ENCODE measurements around the gene WWC1. TPM values are rescaled to one million over a fixed set of nuclear protein-coding genes. Genes with fewer than 3 reads are reported as not detected.

Gene WWC1
- total RNA-seq (2014; rRNA removed; shearing (Covaris generic)) = 13.2 and 21.3 TPM in 2 replicates

DNA sequence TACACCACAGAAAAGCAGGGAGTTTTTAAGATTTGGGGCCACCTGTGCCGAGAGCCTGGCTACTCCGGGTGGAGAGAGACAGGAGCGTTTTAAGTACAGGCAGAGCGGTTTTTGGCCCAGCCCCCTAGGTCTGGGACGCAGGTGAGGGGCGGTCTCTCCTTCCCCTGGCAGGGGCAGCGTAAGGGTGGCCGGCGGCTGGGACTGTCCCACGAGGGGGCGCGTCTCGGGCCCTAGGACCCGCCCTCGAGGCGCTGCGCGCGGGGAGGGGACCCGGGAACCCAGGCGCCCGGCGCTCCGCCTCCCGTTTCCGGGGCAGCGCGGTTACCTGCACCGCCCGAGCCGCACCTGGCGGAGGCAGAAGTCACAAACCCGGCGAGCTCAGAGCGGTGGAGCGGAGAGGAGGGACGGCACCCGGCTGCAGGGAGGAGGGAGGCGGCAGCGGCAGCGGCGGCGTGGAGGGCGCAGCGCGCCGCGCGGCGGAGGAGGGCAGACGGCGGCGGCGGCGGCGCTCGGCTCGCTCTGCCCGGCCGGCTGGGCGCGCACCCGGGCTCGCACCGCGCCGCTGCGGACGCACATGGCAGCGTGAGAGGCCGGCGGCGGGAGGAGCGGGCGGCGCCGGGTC, at the start of gene WWC1:
Gene WWC1, plus strand, starts transcription at position 304 of the 622 bp plus-strand sequence. CDS start 508 bp downstream, outside the sequence.
- Histone ChIP-seq H3K36me3 (peaks cover 3% of the 10 kb centered on the region; the same call in 1 of the 2 replicates), H3K27ac (0 out of 2 replicates have a peak within 1 kb of the TSS, but pooled peaks have one; percentile 2), H3K27me3 (replicated peaks) (no peaks in the 10 kb centered on the region), H3K4me1 (replicated peaks) (peaks cover 49% of the 10 kb centered on the region), H3K9me3 (replicated peaks) (no peaks in the 10 kb centered on the region; the same call in 1 of the 2 replicates), H3K4me3 (peak within 1 kb of the TSS; percentile 93)
- peak; percentile 74 to 86 for DNase-seq (ENCODE audit: low read depth in 1 of 2, low spot score in 2 of 2)

GRCh38 chr5:168244838-168245559, 46.4 kb upstream of the WWC1 start:
- no peak overlapping the region for H3K4me3 ChIP-seq
- no peaks in the 10 kb centered on the region for H3K27me3 ChIP-seq (replicated peaks)
- H3K4me1 ChIP-seq (replicated peaks) = no peaks in the 10 kb centered on the region
- no peaks in the 10 kb centered on the region for H3K9me3 ChIP-seq (replicated peaks)
- no peak for DNase-seq (ENCODE audit: low read depth in 1 of 2, low spot score in 2 of 2)
- H3K27ac ChIP-seq = no peak overlapping the region
- H3K36me3 ChIP-seq = peaks cover 29% of the 10 kb centered on the region

DNA sequence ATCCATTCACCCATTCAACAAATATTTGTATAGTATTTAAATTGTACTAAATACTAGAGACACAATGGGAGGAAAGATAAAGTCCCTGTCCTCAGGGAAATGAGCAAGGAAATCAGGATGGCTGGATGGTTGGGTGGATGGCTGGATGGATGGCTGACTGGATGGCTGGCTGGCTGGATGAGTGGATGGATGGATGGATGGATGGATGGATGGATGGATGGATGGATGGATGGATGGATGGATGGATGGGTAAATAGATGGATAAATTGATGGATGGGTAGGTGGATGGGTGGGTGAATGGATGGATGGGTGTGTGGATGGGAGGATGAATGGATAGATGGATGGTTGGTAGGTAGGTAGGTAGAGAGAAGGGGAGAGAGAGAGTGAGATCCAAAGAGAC, 41.5 kb upstream of the WWC1 start:
- no peak for DNase-seq (ENCODE audit: low read depth in 1 of 2, low spot score in 2 of 2)
- Histone ChIP-seq H3K27me3 (replicated peaks) (no peaks in the 10 kb centered on the region), H3K27ac (no peak overlapping the region)

DNA sequence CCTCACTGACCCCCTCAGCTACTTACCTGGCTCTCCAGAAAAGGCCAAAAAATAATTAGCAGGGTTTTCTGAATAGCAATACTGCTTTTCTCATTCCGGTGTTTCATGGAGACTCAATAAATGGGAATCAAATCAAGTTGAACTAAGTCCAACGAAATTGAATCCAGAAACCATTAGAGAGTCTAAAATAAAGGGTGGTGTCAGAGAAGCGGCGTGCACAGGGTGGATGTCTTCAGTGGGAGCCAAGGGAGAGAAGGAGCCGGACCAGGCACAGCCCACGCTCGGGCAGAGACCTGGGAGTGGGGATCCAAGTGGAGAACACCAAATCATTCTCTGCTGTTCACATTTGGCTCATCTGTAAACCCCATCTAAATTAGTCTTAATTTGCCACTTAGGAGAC, 40.2 kb upstream of the WWC1 start:
- H3K4me1 ChIP-seq (replicated peaks) = no peaks in the 10 kb centered on the region
- no peak for DNase-seq (ENCODE audit: low read depth in 1 of 2, low spot score in 2 of 2)

More for the DNA sequence above, 41.5 kb upstream of the WWC1 start:
- H3K9me3 ChIP-seq (replicated peaks) = no peaks in the 10 kb centered on the region
- no peak overlapping the region for H3K4me3 ChIP-seq
- peaks cover 29% of the 10 kb centered on the region for H3K36me3 ChIP-seq
- H3K4me1 ChIP-seq (replicated peaks) = no peaks in the 10 kb centered on the region

DNA sequence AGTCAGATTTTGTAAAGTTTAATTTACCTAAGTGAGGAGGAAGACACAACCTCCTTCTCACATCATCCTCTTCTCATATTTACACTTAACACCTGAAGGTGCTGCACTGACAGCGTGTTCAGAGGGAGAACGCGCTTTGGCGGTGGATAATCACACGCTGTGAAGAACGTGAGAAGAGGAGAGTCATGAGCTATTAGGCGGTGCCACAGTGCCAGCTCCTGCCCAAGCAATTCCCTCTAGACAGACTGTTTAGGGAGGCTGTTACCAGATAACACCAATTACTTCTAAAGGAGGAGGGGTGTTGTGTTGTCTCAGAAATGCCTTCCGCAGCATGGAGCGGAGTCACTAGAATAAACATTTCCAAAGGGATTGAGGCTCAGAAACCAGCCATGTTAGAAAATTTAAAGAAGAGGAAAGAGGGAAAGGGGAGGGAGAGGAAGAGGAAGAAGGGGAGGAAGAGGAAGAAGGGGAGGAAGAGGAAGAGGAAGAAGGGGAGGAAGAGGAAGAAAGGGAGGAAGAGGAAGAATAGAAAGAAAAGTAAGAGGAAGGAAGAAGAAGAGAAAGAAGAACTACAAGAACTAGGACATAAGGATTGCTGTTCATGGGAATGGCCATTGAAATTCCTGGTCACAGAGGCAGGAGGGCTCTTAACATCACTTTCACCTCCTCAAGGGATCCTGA, 37.3 kb upstream of the WWC1 start:
- DNase-seq (ENCODE audit: low read depth in 1 of 2, low spot score in 2 of 2) = no peak
- Histone ChIP-seq H3K9me3 (replicated peaks) (no peaks in the 10 kb centered on the region), H3K27ac (no peak overlapping the region), H3K27me3 (replicated peaks) (no peaks in the 10 kb centered on the region), H3K4me1 (replicated peaks) (no peaks in the 10 kb centered on the region), H3K4me3 (no peak overlapping the region), H3K36me3 (peaks cover 5% of the 10 kb centered on the region; the same call in 1 of the 2 replicates)

More for the DNA sequence above, 40.2 kb upstream of the WWC1 start:
- no peak overlapping the region for H3K4me3 ChIP-seq
- no peaks in the 10 kb centered on the region for H3K9me3 ChIP-seq (replicated peaks)
- H3K36me3 ChIP-seq = peaks cover 29% of the 10 kb centered on the region
- no peaks in the 10 kb centered on the region for H3K27me3 ChIP-seq (replicated peaks)
- H3K27ac ChIP-seq = no peak overlapping the region

GRCh38 chr5:168260353-168261226, 30.9 kb upstream of the WWC1 start:
- Histone ChIP-seq H3K4me3 (no peak overlapping the region), H3K27me3 (replicated peaks) (no peaks in the 10 kb centered on the region), H3K9me3 (replicated peaks) (no peaks in the 10 kb centered on the region), H3K36me3 (peaks cover 24% of the 10 kb centered on the region), H3K4me1 (replicated peaks) (no peaks in the 10 kb centered on the region), H3K27ac (no peak overlapping the region)
- DNase-seq (ENCODE audit: low read depth in 1 of 2, low spot score in 2 of 2) = no peak

GRCh38 chr5:168261227-168261571, 30.2 kb upstream of the WWC1 start:
- H3K27me3 ChIP-seq (replicated peaks) = no peaks in the 10 kb centered on the region
- H3K36me3 ChIP-seq = peaks cover 24% of the 10 kb centered on the region
- H3K4me3 ChIP-seq = no peak overlapping the region
- H3K4me1 ChIP-seq (replicated peaks) = no peaks in the 10 kb centered on the region
- DNase-seq (ENCODE audit: low read depth in 1 of 2, low spot score in 2 of 2) = no peak
- H3K9me3 ChIP-seq (replicated peaks) = no peaks in the 10 kb centered on the region
- H3K27ac ChIP-seq = no peak overlapping the region

GRCh38 chr5:168262042-168262743, 29.3 kb upstream of the WWC1 start:
- Histone ChIP-seq H3K27ac (no peak overlapping the region), H3K36me3 (peaks cover 24% of the 10 kb centered on the region), H3K4me3 (no peak overlapping the region), H3K9me3 (replicated peaks) (no peaks in the 10 kb centered on the region), H3K4me1 (replicated peaks) (no peaks in the 10 kb centered on the region), H3K27me3 (replicated peaks) (no peaks in the 10 kb centered on the region)
- DNase-seq (ENCODE audit: low read depth in 1 of 2, low spot score in 2 of 2) = no peak

DNA sequence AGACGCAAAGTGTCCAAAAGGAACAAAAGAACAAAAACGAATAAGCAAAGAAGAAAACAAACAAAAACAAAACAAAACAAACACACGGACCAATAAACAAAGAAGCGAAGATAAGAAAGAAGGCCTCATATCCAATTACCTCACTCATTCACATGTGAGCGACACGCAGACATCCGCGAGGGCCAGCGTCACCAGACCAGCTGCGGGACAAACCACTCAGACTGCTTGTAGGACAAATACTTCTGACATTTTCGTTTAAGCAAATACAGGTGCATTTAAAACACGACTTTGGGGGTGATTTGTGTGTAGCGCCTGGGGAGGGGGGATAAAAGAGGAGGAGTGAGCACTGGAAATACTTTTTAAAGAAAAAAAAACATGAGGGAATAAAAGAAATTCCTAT, 28.3 kb upstream of the WWC1 start:
- no peak for DNase-seq (ENCODE audit: low read depth in 1 of 2, low spot score in 2 of 2)
- Histone ChIP-seq H3K36me3 (peaks cover 24% of the 10 kb centered on the region), H3K9me3 (replicated peaks) (no peaks in the 10 kb centered on the region), H3K4me3 (no peak overlapping the region), H3K4me1 (replicated peaks) (no peaks in the 10 kb centered on the region), H3K27me3 (replicated peaks) (no peaks in the 10 kb centered on the region), H3K27ac (no peak overlapping the region)

GRCh38 chr5:168266016-168266415, 25.4 kb upstream of the WWC1 start:
- H3K27ac ChIP-seq = no peak overlapping the region
- no peaks in the 10 kb centered on the region for H3K27me3 ChIP-seq (replicated peaks)
- no peak for DNase-seq (ENCODE audit: low read depth in 1 of 2, low spot score in 2 of 2)
- no peak overlapping the region for H3K4me3 ChIP-seq
- peaks cover 12% of the 10 kb centered on the region for H3K4me1 ChIP-seq (replicated peaks)
- H3K9me3 ChIP-seq (replicated peaks) = no peaks in the 10 kb centered on the region
- peaks cover 22% of the 10 kb centered on the region for H3K36me3 ChIP-seq

DNA sequence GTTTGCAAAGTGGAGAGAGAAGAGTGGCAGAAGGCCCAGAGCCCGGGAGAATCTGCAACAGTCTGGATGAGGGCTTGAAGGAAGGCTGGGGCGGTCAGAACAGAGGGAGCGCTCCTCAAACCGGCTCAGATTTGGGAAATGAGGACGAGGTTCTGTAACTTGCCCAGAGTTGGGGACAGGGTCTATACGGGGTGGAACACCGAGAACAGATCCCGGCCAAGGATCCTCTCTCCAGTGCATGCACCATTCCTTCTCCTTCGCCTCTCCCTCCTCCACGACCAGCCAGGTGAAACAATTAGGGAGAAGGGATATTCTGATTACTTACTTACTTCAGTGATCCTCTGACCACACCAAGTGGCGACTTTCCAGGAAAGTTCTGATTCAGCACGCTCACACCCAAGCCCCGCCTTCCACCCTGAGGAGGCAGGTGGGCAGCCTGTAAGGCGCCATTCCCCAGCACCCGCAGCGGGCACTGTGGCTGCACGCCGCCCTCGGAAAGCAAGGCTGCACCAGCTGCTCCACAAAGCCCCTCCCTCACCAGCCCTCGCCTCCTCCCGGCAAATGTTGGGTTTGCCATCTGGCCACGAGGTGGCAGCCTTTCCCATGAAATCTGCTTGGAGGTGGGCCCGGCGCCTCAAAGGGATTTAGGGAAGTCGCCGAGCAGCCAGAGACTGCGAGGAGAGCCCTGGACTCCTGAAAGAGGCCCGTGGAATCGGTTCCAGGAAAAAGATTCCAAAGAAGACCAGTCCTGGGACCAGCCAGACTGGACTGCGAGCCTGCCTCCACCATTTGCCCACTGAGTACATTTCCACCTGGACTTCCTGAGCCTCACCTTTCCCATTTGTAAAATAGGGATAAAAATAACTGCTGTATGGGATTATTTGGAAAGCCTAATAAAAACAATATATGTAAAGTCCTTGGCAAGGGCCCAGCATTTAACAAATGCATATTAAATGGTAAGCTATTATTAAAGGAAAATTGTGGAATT, 22.2 kb upstream of the WWC1 start:
- DNase-seq (ENCODE audit: low read depth in 1 of 2, low spot score in 2 of 2) = peak; percentile 94
- H3K4me3 ChIP-seq = 0 out of 2 replicates have a peak overlapping the region, but pooled peaks have one; percentile 9
- peaks cover 12% of the 10 kb centered on the region for H3K4me1 ChIP-seq (replicated peaks)

GRCh38 chr5:168269937-168270330, 21.5 kb upstream of the WWC1 start:
- peaks cover 12% of the 10 kb centered on the region for H3K4me1 ChIP-seq (replicated peaks)
- DNase-seq (ENCODE audit: low read depth in 1 of 2, low spot score in 2 of 2) = peak in 1 of 2 experiments; percentile 33
- H3K36me3 ChIP-seq = no peaks in the 10 kb centered on the region
- H3K27ac ChIP-seq = no peak overlapping the region
- no peaks in the 10 kb centered on the region for H3K27me3 ChIP-seq (replicated peaks)
- H3K4me3 ChIP-seq = no peak overlapping the region
- H3K9me3 ChIP-seq (replicated peaks) = no peaks in the 10 kb centered on the region

More for the DNA sequence above, 22.2 kb upstream of the WWC1 start:
- Histone ChIP-seq H3K27ac (no peak overlapping the region), H3K27me3 (replicated peaks) (no peaks in the 10 kb centered on the region), H3K36me3 (no peaks in the 10 kb centered on the region), H3K9me3 (replicated peaks) (no peaks in the 10 kb centered on the region)
